Measurements from ENCODE around the gene JUN.

Gene JUN

DNA sequence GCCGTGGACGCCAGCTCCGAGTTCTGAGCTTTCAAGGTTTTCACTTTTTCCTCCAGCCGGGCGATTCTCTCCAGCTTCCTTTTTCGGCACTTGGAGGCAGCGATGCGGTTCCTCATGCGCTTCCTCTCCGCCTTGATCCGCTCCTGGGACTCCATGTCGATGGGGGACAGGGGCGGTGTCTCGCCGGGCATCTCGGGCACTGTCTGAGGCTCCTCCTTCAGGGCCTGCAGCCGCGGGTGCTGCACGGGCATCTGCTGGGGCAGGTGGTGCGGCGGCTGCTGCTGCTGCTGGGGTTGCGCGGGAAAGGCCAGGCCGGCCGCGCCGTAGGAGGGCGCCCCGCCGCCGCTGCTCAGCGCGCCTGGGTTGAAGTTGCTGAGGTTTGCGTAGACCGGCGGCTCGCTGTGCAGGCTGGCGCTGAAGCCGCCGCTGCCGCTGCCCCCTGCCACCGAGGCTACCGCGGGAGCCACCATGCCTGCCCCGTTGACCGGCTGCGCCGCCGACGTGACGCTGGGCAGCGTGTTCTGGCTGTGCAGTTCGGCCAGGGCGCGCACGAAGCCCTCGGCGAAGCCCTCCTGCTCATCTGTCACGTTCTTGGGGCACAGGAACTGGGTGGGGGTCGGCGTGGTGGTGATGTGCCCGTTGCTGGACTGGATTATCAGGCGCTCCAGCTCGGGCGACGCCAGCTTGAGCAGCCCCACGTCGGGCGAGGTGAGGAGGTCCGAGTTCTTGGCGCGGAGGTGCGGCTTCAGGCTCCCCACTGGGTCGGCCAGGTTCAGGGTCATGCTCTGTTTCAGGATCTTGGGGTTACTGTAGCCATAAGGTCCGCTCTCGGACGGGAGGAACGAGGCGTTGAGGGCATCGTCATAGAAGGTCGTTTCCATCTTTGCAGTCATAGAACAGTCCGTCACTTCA is 1.4 kb downstream of the JUN start (continued):
- no peak for TF ChIP-seq AEBP2 (tag by site-specific recombination; IDR thresholded peaks at IDR 0.05; ENCODE audit: borderline replicate concordance)
- no peak for TF ChIP-seq ZNF664 (tag by site-specific recombination; IDR thresholded peaks at IDR 0.05)
- no peak for TF ChIP-seq ZNF549 (tag by site-specific recombination; IDR thresholded peaks at IDR 0.05)
- TF ChIP-seq, protein P1, sequence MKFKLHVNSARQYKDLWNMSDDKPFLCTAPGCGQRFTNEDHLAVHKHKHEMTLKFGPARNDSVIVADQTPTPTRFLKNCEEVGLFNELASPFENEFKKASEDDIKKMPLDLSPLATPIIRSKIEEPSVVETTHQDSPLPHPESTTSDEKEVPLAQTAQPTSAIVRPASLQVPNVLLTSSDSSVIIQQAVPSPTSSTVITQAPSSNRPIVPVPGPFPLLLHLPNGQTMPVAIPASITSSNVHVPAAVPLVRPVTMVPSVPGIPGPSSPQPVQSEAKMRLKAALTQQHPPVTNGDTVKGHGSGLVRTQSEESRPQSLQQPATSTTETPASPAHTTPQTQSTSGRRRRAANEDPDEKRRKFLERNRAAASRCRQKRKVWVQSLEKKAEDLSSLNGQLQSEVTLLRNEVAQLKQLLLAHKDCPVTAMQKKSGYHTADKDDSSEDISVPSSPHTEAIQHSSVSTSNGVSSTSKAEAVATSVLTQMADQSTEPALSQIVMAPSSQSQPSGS (tag by site-specific recombination; IDR thresholded peaks at IDR 0.05; ENCODE audit: low read depth) = no peak
- TF ChIP-seq ZNF341 (tag by site-specific recombination; IDR thresholded peaks at IDR 0.05; ENCODE audit: low read depth) = no peak
- TF ChIP-seq ZNF146 (tag by site-specific recombination; IDR thresholded peaks at IDR 0.05) = peak; percentile 10; the same call in 1 of the 2 replicates
- TF ChIP-seq ZNF776 (tag by site-specific recombination; IDR thresholded peaks at IDR 0.05; ENCODE audit: borderline replicate concordance) = no peak
- TF ChIP-seq ZNF184 (tag by site-specific recombination; IDR thresholded peaks at IDR 0.05) = no peak
- no peak for TF ChIP-seq ZNF560 (tag by site-specific recombination; IDR thresholded peaks at IDR 0.05; ENCODE audit: borderline replicate concordance)
- TF ChIP-seq ZNF366 (tag by site-specific recombination; conservative IDR thresholded peaks at IDR 0.05) = no peak
- TF ChIP-seq KLF8 (tag by site-specific recombination; IDR thresholded peaks at IDR 0.05) = no peak
- TF ChIP-seq ZNF600 (tag by site-specific recombination; IDR thresholded peaks at IDR 0.05) = peak; percentile 57; the same call in 1 of the 2 replicates
- no peak for TF ChIP-seq KLF7 (tag by site-specific recombination; IDR thresholded peaks at IDR 0.05; ENCODE audit: borderline replicate concordance)
- no peak; the same call in 1 of the 2 replicates for TF ChIP-seq ZNF501 (tag by site-specific recombination; IDR thresholded peaks at IDR 0.05)
- TF ChIP-seq HOXC10 (CRISPR knock-in tag; IDR thresholded peaks at IDR 0.05) = no peak
- TF ChIP-seq ZNF138 (tag by site-specific recombination; IDR thresholded peaks at IDR 0.05; ENCODE audit: borderline replicate concordance) = no peak
- no peak; the same call in 1 of the 2 replicates for TF ChIP-seq ZNF629 (tag by site-specific recombination; IDR thresholded peaks at IDR 0.05)
- TF ChIP-seq ZNF157 (tag by site-specific recombination; IDR thresholded peaks at IDR 0.05) = no peak
- TF ChIP-seq, protein P2, sequence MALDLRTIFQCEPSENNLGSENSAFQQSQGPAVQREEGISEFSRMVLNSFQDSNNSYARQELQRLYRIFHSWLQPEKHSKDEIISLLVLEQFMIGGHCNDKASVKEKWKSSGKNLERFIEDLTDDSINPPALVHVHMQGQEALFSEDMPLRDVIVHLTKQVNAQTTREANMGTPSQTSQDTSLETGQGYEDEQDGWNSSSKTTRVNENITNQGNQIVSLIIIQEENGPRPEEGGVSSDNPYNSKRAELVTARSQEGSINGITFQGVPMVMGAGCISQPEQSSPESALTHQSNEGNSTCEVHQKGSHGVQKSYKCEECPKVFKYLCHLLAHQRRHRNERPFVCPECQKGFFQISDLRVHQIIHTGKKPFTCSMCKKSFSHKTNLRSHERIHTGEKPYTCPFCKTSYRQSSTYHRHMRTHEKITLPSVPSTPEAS (tag by site-specific recombination; IDR thresholded peaks at IDR 0.05) = no peak
- no peak; the same call in 1 of the 2 replicates for TF ChIP-seq ZNF639 (tag by site-specific recombination; IDR thresholded peaks at IDR 0.05)
- no peak for TF ChIP-seq ZNF132 (tag by site-specific recombination; IDR thresholded peaks at IDR 0.05; ENCODE audit: borderline replicate concordance)
- TF ChIP-seq ZBTB8A (tag by site-specific recombination; IDR thresholded peaks at IDR 0.05) = peak; percentile 73
- no peak for TF ChIP-seq ZNF311 (tag by site-specific recombination; IDR thresholded peaks at IDR 0.05; ENCODE audit: borderline replicate concordance)
- TF ChIP-seq ZNF426 (tag by site-specific recombination; IDR thresholded peaks at IDR 0.05) = no peak
- TF ChIP-seq ZNF391 (tag by site-specific recombination; IDR thresholded peaks at IDR 0.05; ENCODE audit: borderline replicate concordance, low read depth) = no peak
- no peak for TF ChIP-seq RBAK (tag by site-specific recombination; IDR thresholded peaks at IDR 0.05)
- no peak for TF ChIP-seq ZSCAN23 (tag by site-specific recombination; IDR thresholded peaks at IDR 0.05)
- no peak for TF ChIP-seq REPIN1 (tag by site-specific recombination; IDR thresholded peaks at IDR 0.05; ENCODE audit: low read depth)
- no peak for TF ChIP-seq ZNF621 (tag by site-specific recombination; IDR thresholded peaks at IDR 0.05)
- TF ChIP-seq ZNF114 (tag by site-specific recombination; IDR thresholded peaks at IDR 0.05) = no peak
- no peak for TF ChIP-seq ZNF112 (tag by site-specific recombination; IDR thresholded peaks at IDR 0.05)
- no peak for TF ChIP-seq ZNF223 (tag by site-specific recombination; IDR thresholded peaks at IDR 0.05)
- no peak for TF ChIP-seq ZEB2 (tag by site-specific recombination; IDR thresholded peaks at IDR 0.05)
- no peak for TF ChIP-seq ZNF473 (tag by site-specific recombination; IDR thresholded peaks at IDR 0.05)
- TF ChIP-seq ZNF266 (tag by site-specific recombination; IDR thresholded peaks at IDR 0.05; ENCODE audit: low read depth) = no peak
- TF ChIP-seq YY1 (tag by site-specific recombination; IDR thresholded peaks at IDR 0.05) = no peak; the same call in 1 of the 2 replicates
- TF ChIP-seq ZNF335 (tag by site-specific recombination; conservative IDR thresholded peaks at IDR 0.05) = no peak
